ENCODE results near the gene FRA10AC1. TPM values are rescaled to one million over a fixed set of nuclear protein-coding genes. Genes with fewer than 3 reads are reported as not detected.
A peak's percentile ranks its signal among the peaks of the same experiment; 100 is the strongest.

The FRA10AC1 gene
- total and polyA plus RNA-seq, 2 of the 13 experiments (the other 11 are each of a cell fraction or from before 2014, with no cell fraction given), result 5.3 to 7.4 TPM

DNA sequence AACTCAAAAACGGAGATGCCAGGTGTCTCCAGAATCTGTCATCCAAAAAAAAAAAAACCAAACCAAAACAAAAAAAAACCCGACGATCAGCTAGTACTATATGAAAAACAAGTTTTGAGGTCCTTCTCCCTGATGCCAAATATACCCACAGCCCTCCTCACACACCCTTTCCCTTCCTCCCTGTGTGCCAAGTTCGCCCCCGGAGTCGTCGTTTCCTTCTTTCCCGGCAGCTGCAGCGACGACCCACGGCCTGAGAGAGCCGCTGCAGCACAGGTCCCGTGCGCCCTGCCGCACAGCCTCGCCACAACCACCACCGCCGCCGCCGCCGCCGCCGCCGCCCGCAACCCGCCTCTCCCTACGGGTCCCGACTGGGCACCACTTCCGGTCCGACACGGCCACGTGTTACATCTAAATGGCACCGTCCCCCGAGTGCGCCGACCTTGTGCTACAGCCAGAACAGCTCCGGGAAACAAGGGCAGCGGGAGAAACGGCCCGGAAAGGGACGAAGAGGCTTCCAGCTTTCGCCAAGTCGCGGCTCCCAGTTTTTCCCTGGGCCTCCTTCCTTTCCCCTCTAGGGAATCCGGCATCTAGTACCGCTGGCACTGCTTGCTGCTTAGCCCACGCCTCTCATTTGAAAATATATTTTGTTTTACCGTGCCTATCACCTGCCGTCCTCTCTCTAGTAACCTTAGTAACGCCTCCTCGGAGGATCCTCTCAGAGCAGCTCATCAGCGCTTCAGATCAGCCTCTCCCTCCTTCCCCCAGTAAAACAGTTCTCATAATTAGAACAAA, at the start of gene FRA10AC1 (continued):
- TF ChIP-seq, protein P1, sequence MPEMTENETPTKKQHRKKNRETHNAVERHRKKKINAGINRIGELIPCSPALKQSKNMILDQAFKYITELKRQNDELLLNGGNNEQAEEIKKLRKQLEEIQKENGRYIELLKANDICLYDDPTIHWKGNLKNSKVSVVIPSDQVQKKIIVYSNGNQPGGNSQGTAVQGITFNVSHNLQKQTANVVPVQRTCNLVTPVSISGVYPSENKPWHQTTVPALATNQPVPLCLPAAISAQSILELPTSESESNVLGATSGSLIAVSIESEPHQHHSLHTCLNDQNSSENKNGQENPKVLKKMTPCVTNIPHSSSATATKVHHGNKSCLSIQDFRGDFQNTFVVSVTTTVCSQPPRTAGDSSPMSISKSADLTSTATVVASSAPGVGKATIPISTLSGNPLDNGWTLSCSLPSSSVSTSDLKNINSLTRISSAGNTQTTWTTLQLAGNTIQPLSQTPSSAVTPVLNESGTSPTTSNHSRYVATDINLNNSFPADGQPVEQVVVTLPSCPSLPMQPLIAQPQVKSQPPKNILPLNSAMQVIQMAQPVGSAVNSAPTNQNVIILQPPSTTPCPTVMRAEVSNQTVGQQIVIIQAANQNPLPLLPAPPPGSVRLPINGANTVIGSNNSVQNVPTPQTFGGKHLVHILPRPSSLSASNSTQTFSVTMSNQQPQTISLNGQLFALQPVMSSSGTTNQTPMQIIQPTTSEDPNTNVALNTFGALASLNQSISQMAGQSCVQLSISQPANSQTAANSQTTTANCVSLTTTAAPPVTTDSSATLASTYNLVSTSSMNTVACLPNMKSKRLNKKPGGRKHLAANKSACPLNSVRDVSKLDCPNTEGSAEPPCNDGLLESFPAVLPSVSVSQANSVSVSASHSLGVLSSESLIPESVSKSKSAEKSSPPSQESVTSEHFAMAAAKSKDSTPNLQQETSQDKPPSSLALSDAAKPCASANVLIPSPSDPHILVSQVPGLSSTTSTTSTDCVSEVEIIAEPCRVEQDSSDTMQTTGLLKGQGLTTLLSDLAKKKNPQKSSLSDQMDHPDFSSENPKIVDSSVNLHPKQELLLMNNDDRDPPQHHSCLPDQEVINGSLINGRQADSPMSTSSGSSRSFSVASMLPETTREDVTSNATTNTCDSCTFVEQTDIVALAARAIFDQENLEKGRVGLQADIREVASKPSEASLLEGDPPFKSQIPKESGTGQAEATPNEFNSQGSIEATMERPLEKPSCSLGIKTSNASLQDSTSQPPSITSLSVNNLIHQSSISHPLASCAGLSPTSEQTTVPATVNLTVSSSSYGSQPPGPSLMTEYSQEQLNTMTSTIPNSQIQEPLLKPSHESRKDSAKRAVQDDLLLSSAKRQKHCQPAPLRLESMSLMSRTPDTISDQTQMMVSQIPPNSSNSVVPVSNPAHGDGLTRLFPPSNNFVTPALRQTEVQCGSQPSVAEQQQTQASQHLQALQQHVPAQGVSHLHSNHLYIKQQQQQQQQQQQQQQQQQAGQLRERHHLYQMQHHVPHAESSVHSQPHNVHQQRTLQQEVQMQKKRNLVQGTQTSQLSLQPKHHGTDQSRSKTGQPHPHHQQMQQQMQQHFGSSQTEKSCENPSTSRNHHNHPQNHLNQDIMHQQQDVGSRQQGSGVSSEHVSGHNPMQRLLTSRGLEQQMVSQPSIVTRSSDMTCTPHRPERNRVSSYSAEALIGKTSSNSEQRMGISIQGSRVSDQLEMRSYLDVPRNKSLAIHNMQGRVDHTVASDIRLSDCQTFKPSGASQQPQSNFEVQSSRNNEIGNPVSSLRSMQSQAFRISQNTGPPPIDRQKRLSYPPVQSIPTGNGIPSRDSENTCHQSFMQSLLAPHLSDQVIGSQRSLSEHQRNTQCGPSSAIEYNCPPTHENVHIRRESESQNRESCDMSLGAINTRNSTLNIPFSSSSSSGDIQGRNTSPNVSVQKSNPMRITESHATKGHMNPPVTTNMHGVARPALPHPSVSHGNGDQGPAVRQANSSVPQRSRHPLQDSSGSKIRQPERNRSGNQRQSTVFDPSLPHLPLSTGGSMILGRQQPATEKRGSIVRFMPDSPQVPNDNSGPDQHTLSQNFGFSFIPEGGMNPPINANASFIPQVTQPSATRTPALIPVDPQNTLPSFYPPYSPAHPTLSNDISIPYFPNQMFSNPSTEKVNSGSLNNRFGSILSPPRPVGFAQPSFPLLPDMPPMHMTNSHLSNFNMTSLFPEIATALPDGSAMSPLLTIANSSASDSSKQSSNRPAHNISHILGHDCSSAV (CRISPR knock-in tag; IDR thresholded peaks at IDR 0.05; ENCODE audit: borderline replicate concordance), result no peak
- TF ChIP-seq, protein P2, sequence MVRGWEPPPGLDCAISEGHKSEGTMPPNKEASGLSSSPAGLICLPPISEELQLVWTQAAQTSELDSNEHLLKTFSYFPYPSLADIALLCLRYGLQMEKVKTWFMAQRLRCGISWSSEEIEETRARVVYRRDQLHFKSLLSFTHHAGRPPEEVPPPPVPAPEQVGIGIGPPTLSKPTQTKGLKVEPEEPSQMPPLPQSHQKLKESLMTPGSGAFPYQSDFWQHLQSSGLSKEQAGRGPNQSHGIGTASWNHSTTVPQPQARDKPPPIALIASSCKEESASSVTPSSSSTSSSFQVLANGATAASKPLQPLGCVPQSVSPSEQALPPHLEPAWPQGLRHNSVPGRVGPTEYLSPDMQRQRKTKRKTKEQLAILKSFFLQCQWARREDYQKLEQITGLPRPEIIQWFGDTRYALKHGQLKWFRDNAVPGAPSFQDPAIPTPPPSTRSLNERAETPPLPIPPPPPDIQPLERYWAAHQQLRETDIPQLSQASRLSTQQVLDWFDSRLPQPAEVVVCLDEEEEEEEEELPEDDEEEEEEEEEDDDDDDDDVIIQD (CRISPR knock-in tag; IDR thresholded peaks at IDR 0.05; ENCODE audit: low read depth), result peak; percentile 72; the same call in 1 of the 2 replicates
- TF ChIP-seq, protein P3, sequence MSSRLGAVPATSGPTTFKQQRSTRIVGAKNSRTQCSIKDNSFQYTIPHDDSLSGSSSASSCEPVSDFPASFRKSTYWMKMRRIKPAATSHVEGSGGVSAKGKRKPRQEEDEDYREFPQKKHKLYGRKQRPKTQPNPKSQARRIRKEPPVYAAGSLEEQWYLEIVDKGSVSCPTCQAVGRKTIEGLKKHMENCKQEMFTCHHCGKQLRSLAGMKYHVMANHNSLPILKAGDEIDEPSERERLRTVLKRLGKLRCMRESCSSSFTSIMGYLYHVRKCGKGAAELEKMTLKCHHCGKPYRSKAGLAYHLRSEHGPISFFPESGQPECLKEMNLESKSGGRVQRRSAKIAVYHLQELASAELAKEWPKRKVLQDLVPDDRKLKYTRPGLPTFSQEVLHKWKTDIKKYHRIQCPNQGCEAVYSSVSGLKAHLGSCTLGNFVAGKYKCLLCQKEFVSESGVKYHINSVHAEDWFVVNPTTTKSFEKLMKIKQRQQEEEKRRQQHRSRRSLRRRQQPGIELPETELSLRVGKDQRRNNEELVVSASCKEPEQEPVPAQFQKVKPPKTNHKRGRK (CRISPR knock-in tag; IDR thresholded peaks at IDR 0.05), result peak; percentile 69; the same call in 1 of the 2 replicates
- TF ChIP-seq ZMYM4 (CRISPR knock-in tag; IDR thresholded peaks at IDR 0.05), result peak; percentile 98
- peak; percentile 89 for TF ChIP-seq PHF5A (CRISPR knock-in tag; IDR thresholded peaks at IDR 0.05; ENCODE audit: low read depth, unreplicated experiment)
- TF ChIP-seq ZBTB8A (CRISPR knock-in tag; IDR thresholded peaks at IDR 0.05; ENCODE audit: borderline replicate concordance, low read depth), result 0 out of 2 replicates have a peak, but pooled peaks have one; percentile 29
- TF ChIP-seq, protein P4, sequence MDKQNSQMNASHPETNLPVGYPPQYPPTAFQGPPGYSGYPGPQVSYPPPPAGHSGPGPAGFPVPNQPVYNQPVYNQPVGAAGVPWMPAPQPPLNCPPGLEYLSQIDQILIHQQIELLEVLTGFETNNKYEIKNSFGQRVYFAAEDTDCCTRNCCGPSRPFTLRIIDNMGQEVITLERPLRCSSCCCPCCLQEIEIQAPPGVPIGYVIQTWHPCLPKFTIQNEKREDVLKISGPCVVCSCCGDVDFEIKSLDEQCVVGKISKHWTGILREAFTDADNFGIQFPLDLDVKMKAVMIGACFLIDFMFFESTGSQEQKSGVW (CRISPR knock-in tag; IDR thresholded peaks at IDR 0.05; ENCODE audit: borderline replicate concordance), result no peak
- peak; percentile 76 for TF ChIP-seq NR2F6 (IDR thresholded peaks at IDR 0.05)
- TF ChIP-seq NR2F6 (CRISPR knock-in tag; IDR thresholded peaks at IDR 0.05), result peak; percentile 91
- peak; percentile 87 for TF ChIP-seq GATAD2A (CRISPR knock-in tag; IDR thresholded peaks at IDR 0.05)
- TF ChIP-seq DMAP1 (CRISPR knock-in tag; IDR thresholded peaks at IDR 0.05), result peak; percentile 93
- TF ChIP-seq, protein P5, sequence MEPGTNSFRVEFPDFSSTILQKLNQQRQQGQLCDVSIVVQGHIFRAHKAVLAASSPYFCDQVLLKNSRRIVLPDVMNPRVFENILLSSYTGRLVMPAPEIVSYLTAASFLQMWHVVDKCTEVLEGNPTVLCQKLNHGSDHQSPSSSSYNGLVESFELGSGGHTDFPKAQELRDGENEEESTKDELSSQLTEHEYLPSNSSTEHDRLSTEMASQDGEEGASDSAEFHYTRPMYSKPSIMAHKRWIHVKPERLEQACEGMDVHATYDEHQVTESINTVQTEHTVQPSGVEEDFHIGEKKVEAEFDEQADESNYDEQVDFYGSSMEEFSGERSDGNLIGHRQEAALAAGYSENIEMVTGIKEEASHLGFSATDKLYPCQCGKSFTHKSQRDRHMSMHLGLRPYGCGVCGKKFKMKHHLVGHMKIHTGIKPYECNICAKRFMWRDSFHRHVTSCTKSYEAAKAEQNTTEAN (CRISPR knock-in tag; conservative IDR thresholded peaks at IDR 0.05), result 0 out of 2 replicates have a peak, but pooled peaks have one; percentile 10
- peak; percentile 82; the same call in 1 of the 2 replicates for TF ChIP-seq MAF1 (CRISPR knock-in tag; IDR thresholded peaks at IDR 0.05; ENCODE audit: borderline replicate concordance)
- TF ChIP-seq, protein P6, sequence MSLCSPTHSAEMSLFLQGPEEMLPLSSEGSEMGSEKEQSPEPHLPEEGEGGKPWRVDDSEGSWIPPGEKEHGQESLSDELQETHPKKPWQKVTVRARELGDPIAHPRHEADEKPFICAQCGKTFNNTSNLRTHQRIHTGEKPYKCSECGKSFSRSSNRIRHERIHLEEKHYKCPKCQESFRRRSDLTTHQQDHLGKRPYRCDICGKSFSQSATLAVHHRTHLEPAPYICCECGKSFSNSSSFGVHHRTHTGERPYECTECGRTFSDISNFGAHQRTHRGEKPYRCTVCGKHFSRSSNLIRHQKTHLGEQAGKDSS (CRISPR knock-in tag; IDR thresholded peaks at IDR 0.05; ENCODE audit: borderline replicate concordance, low read depth), result peak; percentile 98

Data from HepG2 (cell line).